Right lobe of liver (tissue), 4 donors: ENCODE measurements around the gene DUS3L.

Source experiments
- CTCF ChIP-seq, 4 donors: fragments of 200-600 bp in 3 of 4; fragments of 450-650 bp in 1 of 4; IDR thresholded peaks; one replicate each; pipeline versions ENCODE4 v1.5.1 to v1.8.0; 2016 to 2022; ENCODE audit warnings: antibody characterized with exemption in 4 of 4, mild to moderate bottlenecking in 2 of 4
- POLR2A ChIP-seq: fragments of 450-650 bp; IDR thresholded peaks from one replicate; pipeline ENCODE4 v1.6.1; 2017; ENCODE audit warnings: antibody characterized with exemption, mild to moderate bottlenecking
- donor health status: DM: no; HTN: no; CAD: no.
- donor health status: DM: no; HTN: no; CAD: no.
- donor health status: DM: no; HTN: yes; CAD: no.

- TF ChIP-seq CTCF (IDR thresholded peaks at IDR 0.05) = no peak
- TF ChIP-seq POLR2A = no peak
Measured at GRCh38 chr19:5767949-5768348, 23.0 kb downstream of the DUS3L start.
